Ovary (tissue), 3 donors: ENCODE results near the gene CTNNBIP1.

ENCODE experiments used
- CTCF ChIP-seq, 3 donors: fragments of 450-650 bp in 2 of 3; fragments of 200-600 bp in 1 of 3; IDR thresholded peaks; one replicate each; pipeline versions ENCODE4 v1.5.1 to v1.8.0; 2016 to 2022; ENCODE audit warnings: antibody characterized with exemption in 3 of 3, mild to moderate bottlenecking in 1 of 3
- EP300 ChIP-seq: sonication (generic); formaldehyde crosslinking; IDR thresholded peaks from one replicate; pipeline ENCODE4 v1.6.1; 2017; ENCODE audit warnings: antibody characterized with exemption
- POLR2A ChIP-seq: fragments of 450-650 bp; IDR thresholded peaks from one replicate; pipeline ENCODE4 v1.6.1; 2017; ENCODE audit warnings: antibody characterized with exemption, mild to moderate bottlenecking, moderate library complexity
- donor health status: DM: no; HTN: no; CAD: no.

GRCh38 chr1:9865724-9866123 lies 44.3 kb downstream of the CTNNBIP1 start:
- TF ChIP-seq CTCF (IDR thresholded peaks at IDR 0.05) (no peak), EP300 (no peak), POLR2A (no peak)
